DMS153 treated with DMSO at 0.1 percent for 48 hours (cell line): ENCODE data around the gene SH3BP2.
"Not testable (repeated sequence)": the region's sequence is repeated elsewhere in the genome, so short reads cannot be mapped to it uniquely, and the experiment has no call there.

Source experiments
- DNase-seq: peaks from one replicate; lab custom pipeline; 2025; ENCODE audit not compliant: unreplicated experiment; lab: John Stamatoyannopoulos, UW

Gene SH3BP2

GRCh38 chr4:2762486-2763370 is 30.2 kb upstream of the SH3BP2 start:
- DNase-seq, result not testable (repeated sequence)

GRCh38 chr4:2763511-2763967 is 29.3 kb upstream of the SH3BP2 start:
- no peak for DNase-seq

DNA sequence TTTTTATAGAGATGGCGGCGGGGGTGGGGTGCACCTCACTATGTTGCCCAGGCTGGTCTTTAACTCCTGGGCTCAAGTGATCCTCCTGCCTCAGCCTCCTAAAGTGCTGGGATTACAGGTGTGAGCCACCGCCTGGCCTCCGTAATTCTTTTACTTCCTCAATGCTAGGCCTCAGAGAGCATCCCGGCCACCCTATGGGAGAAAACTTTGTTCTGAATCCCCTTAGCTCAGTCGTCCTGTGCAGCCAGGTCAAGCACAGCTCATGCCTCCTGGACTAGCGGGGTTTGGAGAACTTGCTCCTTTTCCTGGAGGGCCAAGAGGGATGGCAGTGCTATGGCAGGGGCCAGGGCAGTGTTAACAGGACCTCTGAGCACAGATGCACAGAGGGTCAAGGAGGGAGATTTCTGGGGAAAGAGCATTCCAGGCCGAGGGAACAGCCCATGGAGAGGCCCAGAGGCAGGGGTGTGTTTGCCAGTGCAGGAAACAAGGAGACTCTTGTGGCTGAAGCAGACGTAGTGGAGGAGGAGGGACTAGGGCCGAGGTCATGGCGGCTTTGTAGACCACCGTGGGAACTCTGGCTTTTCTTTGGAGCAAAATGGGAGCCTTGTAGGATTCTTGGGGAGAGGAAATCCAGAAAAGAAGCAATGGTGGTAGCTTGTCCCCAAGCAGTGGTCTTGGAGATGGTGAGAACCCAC is 26.9 kb upstream of the SH3BP2 start:
- no peak for DNase-seq

DNA sequence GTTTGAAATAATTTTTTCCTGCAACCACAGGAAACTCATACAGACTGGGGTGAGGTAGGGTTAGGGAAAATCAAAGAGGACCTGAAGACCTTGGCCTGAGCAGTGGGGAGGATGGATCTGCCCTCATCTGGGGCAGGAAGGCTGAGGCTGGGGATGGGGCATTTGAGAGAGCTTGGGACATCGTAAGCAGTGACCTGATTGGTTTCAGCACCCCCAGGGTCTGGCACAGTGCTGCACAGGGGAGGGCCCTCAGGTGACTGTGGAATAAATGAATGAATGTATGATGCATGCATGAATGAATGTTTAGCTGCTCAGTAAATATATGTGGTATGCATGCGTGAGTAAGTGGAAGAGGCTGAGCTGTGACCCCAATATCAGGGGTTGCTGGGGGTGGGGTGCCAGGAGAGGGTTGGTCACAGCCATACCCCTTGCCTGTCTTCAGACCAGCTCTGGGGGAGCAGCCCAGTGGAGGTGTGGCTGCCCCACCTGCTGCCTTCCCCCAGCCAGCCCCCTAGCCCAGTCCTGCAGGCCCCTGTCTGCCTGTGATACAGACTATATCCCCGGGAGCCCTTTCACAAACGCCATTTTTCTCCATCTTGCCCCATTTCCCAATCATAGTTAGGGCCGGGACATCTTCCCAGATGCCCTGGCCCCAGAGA is 25.7 kb upstream of the SH3BP2 start:
- DNase-seq, result no peak

DNA sequence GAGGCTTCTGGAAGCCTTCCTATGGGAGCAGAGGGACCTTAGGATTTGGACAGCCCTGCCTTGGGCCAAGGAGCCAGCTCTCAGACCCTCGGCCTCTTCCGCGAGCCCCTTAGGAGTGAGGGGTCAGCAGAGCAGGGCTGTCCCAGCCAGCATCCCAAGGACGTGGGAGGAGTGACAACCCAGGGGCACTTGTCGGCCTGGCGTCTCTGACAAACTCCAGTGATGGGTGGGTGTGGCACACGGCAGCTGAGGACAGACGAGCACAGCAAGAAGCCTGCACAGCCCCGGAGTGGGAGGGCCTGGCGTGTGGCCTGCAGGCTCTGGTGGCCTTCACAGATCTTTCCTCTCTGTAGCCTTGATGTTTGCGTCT is 25.2 kb upstream of the SH3BP2 start:
- DNase-seq, result no peak

- no peak for DNase-seq
Observed at GRCh38 chr4:2768124-2768523, 24.8 kb upstream of the SH3BP2 start.

DNA sequence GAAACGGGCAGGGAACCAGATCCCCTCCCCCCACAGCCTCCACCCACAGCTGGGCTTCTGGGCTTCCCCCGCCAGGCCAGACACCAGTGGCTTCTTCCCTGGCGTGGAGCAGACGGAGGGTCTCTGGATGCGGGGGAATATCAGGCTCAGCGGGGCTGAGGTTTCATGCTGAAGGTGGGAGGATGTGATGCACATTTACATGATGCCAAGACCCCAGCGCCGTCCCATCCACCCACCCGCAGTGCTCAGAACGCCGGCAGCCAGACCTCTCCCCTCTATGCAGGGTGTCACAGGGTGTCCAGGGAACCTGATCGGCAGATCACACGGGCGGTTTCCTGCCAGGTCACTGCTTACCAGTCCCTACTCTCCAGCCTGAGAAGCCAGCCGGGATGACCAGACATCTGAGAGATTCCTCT is 24.0 kb upstream of the SH3BP2 start:
- DNase-seq, result no peak

- no peak for DNase-seq
Observed at GRCh38 chr4:2771264-2771663, 21.6 kb upstream of the SH3BP2 start.

DNA sequence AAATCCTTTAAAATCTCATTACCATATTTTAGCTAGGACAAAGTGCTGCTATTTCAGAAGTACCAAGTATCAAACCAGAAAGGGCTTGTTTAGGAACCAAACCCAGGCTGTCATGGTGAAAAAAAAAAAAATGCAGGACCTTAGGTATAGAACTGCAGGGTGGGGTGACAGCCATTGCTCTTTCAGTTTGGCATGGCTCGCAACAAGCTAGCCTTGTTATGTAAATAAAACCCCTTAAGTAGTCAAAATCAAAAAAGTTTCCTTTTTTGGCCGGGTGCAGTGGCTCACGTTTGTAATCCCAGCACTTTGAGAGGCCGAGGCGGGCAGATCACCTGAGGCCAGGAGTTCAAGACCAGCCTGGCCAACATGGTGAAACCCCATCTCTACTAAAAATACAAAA is 12.2 kb upstream of the SH3BP2 start:
- DNase-seq, result not testable (repeated sequence)

- no peak for DNase-seq
Observed at GRCh38 chr4:2781911-2782310, 11.0 kb upstream of the SH3BP2 start.

- DNase-seq, result no peak
Observed at GRCh38 chr4:2783790-2784189, 9.1 kb upstream of the SH3BP2 start.

GRCh38 chr4:2785613-2786012 is 7.3 kb upstream of the SH3BP2 start:
- DNase-seq, result no peak

DNA sequence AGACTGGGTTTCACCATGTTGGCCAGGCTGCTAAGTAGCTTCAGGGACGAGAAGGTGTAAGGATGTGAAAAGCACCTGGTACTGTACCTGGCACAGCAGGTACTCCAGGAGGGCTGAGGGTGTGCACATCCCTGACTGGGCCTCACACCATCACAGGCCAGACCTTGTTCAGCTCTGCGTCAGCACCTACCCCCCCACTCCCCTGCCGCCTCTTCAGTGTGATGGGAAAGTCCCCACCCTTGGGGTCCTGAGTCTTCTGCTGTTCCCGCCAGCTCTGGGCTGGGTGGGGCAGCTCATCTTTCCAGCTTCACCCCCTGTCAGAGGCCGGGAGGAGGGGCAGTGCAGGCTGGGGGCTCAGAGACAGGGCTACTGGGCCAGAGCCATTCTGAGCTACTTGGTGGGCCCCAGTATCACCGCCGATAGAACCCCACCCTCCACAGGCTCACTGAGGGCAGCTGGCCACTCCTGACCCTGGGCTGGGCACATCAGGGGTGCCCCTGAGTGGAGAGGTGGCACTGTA is 6.7 kb upstream of the SH3BP2 start:
- no peak for DNase-seq

DNA sequence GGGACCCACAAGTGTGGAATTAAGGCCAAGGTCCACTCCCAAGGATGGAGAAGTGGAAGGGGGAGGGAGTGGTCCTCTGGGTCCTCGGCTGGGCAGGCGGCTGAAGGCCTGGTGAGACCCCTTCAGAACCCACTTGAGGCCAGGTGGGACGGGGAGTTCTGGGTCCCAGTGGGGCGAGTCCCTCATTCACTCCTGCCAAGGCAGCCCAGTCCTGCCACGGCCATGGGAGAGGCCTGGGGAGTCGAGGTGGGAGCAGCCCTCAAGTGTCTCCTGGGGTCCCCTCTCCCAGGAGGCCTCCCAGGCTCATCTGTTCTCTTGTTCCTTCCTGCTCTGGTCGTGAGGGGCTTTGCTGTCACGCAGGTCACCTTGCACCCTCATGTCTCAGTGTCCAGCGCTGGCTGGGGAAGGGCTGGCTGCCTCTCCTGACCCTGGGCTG is 6.1 kb upstream of the SH3BP2 start:
- no peak for DNase-seq

DNA sequence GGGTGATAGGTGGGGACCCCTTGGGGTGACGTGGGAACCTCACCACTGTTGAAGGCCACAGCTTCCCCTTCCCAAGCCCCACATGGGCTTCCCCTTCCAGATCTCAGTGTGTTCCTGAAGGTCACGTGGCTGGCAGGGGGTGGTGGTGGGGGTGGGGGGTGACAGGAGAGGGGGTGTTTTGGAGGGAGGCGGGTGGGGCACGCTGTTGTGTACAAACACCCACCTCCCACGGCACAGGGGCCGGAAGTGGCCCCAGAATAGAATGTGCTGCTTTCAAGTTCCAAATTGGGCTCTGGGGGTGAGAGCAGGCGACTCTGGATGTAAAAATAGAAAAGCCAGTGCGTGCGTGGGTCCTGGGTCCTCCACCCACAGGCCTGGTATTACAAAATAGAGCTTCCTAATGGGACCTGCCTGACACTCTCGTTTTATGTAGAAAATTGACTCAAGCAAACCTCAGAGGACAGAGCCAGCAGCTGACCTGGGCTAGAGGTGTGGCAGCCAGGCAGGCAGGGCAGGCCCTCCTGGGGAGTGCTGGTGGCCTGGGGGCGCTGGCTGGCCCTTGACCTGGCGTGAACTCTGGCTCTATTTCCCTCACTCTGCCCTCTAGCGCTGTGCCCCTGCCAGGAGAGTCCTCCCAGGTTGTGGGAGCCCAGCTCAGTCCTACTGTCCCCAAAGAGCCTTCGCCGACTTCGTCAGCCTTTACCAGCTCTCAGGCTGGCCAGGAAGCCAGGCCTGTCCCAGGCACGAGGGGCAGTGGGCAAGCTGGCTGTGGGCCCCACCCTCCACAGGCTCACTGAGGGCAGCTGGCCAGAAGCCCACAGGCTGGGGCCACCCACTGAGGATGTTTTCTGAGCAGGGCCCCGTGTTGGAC is 5.4 kb upstream of the SH3BP2 start:
- no peak for DNase-seq

- no peak for DNase-seq
Observed at GRCh38 chr4:2788101-2788500, 4.8 kb upstream of the SH3BP2 start.

GRCh38 chr4:2788532-2789103 is 4.3 kb upstream of the SH3BP2 start:
- no peak for DNase-seq

GRCh38 chr4:2789351-2789750 is 3.5 kb upstream of the SH3BP2 start:
- no peak for DNase-seq

DNA sequence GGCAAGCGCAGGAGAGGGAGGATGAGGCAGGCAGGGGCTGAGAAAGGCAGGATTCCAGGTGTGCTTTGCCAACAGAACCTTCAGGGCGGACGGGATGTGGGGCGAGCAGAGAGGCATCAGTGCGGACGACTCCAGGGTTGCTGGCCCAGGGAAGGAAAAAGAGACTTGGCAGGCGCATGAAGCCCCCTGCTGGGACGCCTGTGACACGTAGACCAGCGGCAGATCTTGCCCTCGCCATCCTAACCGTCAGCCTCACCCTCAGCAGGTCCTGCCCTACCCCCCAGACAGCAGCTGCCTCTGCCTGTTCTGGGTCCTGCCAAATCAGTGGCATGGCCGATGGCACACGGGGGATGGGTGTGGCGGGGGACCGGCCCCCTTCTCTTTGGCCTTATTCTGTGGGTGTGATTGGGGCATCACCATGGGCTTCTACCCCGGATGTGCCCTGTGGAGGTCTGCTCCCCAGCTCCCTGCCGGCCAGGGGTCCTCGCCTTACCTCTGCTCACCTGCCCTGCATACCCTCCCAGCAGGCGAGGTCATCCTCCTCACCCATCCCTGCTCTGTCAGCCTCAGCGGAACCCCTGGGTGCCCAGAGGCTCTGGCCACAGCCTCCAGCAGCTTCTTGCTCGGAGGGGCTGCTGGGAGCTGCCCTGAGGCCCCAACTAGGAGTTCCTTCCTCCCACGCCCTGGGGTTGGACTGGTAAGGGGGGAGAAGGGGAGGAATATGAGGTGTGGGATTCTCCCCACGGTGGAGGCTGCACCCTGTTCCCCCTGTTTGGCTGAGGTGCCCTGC is 2.9 kb upstream of the SH3BP2 start:
- no peak for DNase-seq
